IPS-NIHi7 (cell line): ENCODE data around the gene DIP2A.

Experiments used
- DNase-seq: peaks from one replicate; pipeline ENCODE4 v3.0.0; 2012; ENCODE audit warnings: mixed read lengths; ENCODE audit errors: extremely low spot score

Gene DIP2A, protein sequence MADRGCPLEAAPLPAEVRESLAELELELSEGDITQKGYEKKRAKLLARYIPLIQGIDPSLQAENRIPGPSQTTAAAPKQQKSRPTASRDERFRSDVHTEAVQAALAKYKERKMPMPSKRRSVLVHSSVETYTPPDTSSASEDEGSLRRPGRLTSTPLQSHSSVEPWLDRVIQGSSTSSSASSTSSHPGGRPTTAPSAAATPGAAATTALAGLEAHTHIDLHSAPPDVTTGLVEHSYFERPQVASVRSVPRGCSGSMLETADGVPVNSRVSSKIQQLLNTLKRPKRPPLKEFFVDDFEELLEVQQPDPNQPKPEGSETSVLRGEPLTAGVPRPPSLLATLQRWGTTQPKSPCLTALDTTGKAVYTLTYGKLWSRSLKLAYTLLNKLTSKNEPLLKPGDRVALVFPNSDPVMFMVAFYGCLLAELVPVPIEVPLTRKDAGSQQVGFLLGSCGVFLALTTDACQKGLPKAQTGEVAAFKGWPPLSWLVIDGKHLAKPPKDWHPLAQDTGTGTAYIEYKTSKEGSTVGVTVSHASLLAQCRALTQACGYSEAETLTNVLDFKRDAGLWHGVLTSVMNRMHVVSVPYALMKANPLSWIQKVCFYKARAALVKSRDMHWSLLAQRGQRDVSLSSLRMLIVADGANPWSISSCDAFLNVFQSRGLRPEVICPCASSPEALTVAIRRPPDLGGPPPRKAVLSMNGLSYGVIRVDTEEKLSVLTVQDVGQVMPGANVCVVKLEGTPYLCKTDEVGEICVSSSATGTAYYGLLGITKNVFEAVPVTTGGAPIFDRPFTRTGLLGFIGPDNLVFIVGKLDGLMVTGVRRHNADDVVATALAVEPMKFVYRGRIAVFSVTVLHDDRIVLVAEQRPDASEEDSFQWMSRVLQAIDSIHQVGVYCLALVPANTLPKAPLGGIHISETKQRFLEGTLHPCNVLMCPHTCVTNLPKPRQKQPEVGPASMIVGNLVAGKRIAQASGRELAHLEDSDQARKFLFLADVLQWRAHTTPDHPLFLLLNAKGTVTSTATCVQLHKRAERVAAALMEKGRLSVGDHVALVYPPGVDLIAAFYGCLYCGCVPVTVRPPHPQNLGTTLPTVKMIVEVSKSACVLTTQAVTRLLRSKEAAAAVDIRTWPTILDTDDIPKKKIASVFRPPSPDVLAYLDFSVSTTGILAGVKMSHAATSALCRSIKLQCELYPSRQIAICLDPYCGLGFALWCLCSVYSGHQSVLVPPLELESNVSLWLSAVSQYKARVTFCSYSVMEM (N-terminal part only)

DNA sequence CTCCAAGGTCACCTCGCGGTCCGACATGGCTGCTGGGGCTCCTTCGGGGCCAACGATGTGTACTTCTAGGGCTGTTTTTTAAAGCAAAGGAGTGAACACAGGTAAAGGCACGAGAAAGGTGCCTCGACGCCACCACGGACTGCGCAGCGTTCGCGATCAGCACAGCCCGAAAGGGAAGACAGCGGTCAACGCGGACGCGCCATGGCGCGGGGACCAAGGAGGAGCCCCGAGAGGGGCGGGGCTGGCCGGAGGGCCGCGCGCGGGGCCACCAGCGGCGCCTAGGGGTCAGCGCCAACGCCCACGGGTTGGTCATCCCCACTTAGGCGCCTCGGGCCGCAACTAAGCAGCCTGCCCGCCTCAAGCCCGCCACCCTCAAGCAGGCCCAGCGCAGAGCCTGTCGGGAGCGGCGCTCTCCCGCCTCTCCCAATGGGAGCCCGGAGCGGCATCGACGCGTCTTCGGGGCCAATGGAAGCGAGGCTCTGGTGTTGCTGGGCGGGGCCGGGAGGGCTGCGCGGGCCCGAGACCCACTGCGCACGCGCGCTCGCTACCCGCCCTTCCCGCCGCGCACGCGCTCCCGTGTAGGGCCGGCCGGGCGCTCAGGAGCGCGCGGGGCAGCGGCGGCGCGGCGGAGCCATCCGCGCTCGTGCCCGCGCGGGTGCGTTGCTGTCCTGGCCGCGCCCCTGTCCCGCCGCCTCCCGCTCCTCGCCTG is at the start of gene DIP2A:
Gene DIP2A, plus strand, starts transcription at position 577 of the 709 bp plus-strand sequence. CDS start 241 bp downstream, outside the sequence.
- peak; percentile 100 for DNase-seq

DNA sequence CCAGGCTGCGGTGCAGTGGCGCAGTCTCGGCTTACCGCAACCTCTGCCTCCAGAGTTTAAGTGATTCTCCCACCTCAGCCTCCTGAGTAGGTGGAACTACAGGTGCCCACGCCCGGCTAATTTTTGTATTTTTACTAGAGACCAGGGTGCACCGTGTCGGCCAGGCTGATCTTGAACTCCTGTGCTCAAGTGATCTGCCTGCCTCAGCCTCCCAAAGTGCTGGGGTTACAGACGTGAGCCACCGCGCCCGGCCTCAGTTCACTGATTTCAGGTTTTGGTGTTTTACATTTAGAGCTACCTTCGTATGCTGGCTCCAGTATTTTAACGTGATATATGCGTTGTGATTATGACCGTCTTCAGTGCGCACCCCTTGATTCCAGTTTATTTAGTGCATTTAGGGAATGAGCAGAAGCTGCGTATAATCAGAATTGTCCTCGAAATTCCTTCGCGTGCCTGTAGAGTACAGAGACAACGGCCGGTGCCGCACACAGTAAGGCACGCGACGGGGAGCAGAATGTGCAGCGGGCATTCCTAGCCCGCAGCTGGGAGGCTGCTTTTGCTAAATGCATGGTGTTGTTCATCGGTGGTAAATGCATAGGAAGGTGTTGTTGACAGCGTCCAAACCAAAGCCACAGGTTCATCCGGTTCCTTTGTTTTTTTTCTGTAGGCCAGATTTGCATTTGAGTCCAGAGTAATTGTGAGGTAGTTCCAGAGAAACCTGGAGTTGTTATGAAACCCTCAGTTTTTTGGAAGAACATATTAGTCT is 48.9 kb upstream of the DIP2A start:
- no peak for DNase-seq

DNA sequence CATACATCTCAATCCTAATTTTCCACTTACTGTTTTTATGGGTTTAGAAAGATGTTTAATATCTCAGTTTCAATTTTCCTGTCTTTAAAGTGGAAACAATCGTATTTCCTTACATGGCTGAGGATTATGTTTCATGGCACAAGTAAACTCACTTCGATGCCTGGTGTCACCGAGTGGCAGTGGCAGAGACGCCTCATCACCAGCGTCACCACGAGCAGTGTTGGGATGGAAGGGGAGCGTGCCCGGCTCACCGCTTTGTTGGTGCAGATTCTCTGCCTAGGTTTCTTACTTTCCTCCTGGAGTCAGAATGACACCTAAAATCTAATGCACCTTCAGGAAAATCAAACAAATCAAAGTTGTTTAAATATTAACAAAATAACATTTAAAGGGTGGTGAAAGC is 48.2 kb upstream of the DIP2A start:
- no peak for DNase-seq

- no peak for DNase-seq
Observed at GRCh38 chr21:46411236-46411635, 47.5 kb upstream of the DIP2A start.

GRCh38 chr21:46411691-46412090 is 47.0 kb upstream of the DIP2A start:
- DNase-seq, result no peak

DNA sequence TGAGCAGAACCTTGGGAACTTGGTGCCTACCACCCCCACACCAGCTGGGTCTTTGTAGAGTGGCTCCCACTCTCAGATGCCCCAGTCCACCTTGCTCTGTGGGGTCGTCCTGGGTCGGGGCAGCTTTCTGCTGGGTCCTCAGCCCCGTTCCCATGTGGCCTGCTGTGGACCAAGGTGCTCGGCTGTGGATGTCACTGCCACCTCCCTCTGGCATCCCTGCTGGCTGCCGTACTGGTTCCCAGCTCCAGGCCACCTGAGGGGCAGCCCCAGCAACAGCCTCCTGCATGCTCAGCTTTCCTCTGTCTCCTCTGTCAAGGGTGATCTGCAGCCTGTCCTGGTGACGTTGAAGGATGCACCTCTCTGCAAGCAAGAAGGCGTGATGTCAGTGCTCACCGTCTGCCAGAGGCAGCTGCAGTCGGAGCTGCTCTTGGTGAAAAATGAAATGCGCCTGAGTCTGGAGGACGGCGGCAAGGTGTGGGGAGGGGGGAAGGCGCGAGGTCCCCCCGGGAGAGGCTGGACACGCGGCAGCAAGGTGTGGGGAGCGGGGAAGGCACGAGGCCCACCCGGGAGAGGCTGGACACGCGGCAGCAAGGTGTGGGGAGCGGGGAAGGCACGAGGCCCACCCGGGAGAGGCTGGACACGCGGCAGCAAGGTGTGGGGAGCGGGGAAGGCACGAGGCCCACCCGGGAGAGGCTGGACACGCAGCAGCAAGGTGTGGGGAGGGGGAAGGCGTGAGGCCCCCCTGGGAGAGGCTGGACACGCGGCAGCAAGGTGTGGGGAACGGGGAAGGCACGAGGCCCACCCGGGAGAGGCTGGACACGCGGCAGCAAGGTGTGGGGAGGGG is 45.9 kb upstream of the DIP2A start:
- DNase-seq, result no peak

DNA sequence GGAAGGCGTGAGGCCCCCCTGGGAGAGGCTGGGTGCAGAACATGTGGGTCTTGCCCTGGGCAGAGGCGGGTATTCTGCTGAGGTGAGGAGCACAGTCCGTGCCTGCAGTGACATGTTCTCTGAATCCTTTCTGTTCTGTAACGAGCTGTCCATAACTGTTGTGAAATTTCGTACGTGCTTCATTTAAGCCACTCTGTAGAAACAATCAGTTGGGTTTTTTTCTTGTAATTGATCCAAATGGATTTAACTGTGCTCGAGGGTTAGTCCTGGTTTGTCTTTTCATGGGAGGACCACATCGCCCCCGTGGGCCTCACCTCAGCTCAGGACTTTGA is 45.4 kb upstream of the DIP2A start:
- no peak for DNase-seq

- no peak for DNase-seq
Observed at GRCh38 chr21:46414965-46415275, 43.8 kb upstream of the DIP2A start.

- DNase-seq, result no peak
Observed at GRCh38 chr21:46416551-46416950, 42.1 kb upstream of the DIP2A start.

DNA sequence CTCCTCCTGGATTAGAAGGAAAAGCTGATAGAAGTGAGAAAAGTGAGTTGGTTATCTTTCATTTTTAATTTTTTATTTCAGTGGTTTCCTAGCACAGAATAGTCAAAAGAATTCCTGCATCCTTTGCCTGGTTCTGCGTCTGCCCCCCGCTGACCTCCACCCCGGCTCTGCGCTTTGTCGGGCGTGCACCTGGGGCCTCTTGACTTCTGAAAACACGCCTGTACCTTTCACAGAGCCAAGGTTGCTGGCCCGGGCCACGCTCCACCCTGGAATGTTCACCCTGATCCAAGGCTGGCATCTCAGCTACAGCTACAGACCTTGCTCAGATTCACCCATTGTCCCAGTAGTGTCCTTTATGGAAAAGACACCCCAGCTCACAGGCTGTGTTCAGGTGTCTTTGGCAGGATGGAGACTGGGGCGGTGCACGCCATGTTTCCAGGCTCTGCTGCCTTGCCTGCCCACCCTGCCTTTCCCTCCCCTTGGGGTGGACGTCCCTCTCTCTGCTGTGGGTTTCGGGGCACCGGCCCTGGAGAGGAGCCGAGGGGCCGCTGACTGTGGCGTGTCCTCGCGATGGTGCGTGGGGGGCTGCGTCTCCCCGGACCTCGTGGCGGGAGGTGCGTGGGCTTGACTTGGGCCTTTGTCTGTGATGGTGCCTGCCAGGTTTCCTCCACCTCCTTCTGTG is 40.3 kb upstream of the DIP2A start:
- no peak for DNase-seq

- DNase-seq, result no peak
Observed at GRCh38 chr21:46420241-46421190, 38.2 kb upstream of the DIP2A start.

GRCh38 chr21:46421191-46421750 is 37.4 kb upstream of the DIP2A start:
- no peak for DNase-seq

GRCh38 chr21:46421756-46422555 is 36.7 kb upstream of the DIP2A start:
- no peak for DNase-seq

DNA sequence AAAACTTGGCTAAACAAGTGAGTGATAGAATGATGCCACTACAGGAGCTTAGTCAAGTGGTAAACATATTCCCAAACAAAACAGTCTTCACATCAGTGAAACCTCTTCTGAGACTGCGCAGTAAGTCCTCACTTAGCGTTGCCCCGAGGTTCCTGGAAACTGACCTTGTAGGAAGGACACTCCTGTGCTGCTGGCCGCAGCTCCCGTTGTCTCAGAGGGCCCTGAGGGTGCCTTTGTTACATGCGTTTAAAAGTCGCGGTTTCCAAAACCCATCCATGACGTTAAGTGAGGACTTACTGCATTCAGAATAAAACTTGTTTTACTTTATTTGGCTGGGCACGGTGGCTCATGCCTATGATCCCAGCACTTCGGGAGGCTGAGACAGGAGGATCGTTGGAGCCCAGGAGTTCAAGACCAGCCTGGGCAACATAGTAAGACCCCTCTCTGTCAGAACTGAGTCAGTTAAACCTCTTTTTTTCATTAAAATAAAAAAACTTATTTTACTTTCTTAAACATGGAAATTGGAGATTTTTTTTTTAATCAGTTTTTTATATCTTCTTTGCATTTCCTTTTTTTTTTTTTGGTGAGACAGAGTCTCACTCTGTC is 36.0 kb upstream of the DIP2A start:
- no peak for DNase-seq

DNA sequence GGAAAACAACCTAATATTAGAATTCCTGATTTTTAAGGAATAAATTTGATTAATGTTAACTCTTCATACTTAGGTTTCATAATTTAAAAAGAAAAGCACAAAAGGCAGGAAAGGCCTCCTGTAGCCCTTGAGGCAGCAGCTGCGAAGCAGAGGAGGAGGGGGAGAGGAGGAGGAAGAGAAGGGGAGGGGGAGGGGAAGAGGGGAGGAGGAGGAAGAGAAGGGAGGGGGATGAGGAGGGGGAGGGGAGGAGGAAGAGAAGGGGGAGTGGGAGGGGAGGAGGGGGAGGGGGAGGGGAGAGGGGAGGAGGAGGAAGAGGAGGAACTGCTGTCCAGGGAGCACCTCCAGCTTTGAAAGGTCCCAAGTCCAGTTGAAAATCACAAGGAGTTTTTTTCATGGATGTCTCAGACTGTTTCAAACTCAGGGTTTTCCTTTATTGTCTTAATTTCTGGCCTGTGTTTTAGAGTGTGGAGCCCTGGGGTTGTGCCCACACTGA is 35.1 kb upstream of the DIP2A start:
- DNase-seq, result no peak

GRCh38 chr21:46424039-46424591 is 34.6 kb upstream of the DIP2A start:
- peak; percentile 41 for DNase-seq
